ENCODE data around the gene ETFB.

- TF ChIP-seq EZH2phosphoT487 (IDR thresholded peaks at IDR 0.05; ENCODE audit: insufficient read depth, low read depth) (no peak), EZH2 (IDR thresholded peaks at IDR 0.05; ENCODE audit: insufficient read depth, poor library complexity, severe bottlenecking) (no peak)
Observed at GRCh38 chr19:51321799-51322198, 44.4 kb downstream of the ETFB start.

All from GM23248 (cell line).